Hematopoietic multipotent progenitor cell treated with erythropoietin and hydrocortisone succinate and interleukin-3 and kit ligand, for 8 days (in vitro differentiated cells): ENCODE data around the gene FBN1.

Experiments used
- DNase-seq: peaks from one replicate; pipeline ENCODE4 v3.0.0-alpha.2; 2015

Gene FBN1

DNA sequence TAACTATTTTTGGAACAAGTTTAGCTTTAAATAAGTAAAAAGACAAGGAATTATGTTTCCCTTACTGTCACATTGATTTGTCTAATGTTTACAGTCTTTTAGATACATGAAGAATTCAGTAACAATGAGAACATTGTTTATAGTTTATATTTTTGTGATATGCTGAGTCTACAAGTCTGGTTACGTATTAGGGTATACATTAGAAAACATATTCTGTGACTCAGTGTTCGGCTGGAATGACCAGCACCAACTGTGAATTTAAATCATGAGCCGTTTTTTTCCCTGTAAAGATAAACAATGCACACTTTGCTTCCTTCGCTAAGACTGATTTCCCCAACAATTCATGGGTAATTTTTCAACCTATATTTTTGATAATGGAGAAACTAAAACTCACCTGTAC lies 182.8 kb downstream of the FBN1 start:
- no peak for DNase-seq

DNA sequence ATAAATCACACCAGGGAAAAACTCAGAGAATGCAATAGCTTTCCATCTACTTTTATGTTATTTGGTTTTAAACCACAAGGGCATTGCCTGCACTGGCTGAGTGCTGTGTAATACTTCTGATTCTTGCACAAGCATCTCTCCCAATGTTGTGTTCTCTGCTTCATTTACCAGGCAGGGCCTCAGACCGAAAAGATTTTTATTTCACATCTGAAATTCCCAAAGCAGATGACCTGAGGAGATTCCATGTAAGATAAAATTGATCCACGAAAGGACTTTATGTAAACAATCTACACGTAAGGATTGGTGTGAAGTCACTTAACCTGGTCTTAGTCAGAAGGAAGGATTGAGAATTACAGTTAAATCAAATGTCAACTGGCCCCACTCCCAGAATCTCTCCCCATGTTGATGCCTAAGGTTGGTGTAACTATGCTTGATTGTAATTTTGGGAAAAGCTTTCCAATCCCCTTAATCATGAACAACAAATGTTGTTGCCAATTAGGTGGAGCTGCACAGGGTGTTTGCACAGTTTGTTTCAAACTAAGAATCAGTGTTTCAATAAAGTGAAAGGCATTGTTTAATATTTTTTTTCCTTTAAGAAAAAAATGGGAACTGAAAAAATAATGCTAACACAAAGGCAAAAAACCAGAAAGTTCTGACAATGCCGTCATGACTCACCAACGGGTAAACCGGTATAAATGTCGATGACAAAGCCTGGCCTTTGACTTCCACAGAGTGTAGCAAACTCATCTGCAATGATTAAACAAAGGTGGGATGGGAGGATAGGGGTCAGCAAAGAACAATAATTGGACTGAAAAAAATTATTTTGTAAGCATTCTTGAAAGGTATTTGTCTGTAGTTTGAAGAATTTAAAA lies 185.7 kb downstream of the FBN1 start:
- no peak for DNase-seq

DNA sequence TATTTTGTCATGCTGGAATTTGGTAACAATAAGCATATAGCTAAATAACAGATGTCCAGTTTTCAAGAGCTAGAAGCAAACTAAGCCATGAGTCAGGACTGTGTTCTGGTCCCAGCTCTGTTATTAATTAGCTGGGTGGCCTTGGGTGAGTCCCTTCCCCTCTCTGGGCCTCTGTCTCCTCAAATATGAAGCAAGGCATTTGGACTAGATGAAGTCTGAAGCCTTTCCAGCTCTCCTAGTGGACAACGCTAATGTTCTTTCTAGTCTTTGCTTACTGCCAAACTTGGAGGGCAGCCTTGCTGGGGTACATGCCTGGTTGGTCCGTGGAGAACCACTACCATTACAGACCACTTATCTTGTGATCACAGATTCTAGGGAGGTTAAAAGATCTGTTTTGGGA lies 186.6 kb downstream of the FBN1 start:
- DNase-seq, result no peak

DNA sequence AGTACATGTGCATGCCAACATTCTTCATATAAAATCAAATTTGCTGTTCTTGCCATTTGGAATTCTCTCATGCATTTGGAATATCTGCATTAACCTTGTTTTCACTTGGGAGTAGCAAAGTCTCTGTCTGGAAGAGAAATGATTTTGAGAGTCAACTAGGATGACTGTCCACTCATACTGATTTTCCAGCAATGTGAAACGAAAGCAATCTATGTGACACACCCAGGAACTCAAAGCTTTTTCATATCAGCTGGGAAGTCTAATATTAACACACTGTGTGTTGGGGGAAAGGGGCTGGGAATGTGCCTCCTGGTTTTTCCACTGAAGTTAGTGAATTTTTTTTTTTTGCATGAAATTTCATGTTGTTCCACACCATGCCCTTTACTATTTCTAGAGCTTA lies 189.4 kb downstream of the FBN1 start:
- DNase-seq, result no peak

DNA sequence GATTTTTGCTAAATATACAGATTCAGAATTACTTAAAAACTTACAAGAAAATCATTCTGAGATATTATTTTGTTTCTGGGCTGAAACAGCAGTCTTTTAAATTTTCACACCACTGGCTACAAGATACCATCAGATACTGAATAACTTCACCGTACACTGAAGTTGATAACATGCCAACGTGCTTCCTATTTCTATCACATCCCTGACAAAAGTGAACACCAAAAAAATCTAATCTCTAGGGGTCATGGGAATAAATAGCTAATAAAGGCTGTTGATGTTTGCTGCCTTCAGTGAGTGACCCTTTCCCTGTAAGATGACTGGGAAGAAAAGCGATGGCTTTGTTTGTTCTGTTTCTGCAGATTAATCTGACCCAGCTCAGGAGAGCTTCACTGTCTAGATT lies 193.8 kb downstream of the FBN1 start:
- no peak for DNase-seq

DNA sequence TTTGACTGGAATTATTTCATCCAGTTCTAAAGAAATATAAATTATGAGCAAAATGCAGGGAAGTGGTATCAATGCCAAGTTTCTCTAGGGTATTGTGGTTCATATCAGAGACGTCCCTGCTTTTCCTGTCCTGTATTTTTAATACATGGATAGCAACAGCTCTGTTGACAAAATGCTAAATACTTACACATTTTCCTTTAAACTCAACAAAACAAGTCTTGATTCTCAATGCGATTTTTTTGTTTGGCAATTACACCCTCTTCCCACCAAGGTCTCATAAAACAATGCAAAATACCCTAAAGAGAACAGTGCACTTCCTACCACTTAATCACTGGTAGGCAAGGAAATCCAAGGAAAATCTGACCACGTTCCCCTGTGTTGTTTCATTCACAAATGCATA lies 194.3 kb downstream of the FBN1 start:
- DNase-seq, result no peak

DNA sequence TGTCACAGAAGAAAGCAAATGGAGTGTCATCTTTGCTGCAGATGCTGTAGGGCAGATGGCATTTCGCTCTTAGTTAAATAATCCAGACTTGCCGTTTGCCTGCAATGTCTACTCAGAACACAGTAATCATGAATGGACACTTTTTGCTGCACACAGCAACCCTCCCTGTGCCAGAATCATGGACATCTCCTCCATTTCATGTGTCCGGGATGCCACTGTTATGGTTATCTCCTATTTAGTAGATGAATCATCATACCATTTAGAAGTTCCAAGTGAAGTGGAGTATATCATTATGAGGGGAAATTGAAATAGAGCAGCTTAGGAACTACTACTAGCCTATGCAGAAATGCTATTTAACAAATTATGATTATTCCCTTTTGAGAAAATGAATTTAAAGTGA lies 195.8 kb downstream of the FBN1 start:
- no peak for DNase-seq

DNA sequence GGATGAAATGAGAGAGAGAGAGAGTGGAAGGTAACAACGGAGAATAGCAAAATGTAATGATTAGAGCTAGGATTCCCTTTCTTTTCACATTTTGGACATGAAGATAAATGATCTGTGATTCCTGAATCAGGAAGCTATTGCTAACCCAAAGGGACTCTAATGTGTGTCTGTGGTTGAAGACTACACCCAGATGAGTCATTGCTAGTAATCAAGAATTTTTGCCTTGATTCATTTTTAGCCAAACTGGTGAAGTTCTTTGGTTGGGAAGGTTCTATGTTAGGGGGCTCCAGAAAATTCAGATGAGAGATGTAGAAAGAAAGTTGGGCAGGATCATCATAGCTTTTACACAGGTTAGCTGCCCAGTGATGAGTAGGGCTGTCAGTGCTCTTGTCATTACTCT lies 197.9 kb downstream of the FBN1 start:
- DNase-seq, result peak; percentile 8

DNA sequence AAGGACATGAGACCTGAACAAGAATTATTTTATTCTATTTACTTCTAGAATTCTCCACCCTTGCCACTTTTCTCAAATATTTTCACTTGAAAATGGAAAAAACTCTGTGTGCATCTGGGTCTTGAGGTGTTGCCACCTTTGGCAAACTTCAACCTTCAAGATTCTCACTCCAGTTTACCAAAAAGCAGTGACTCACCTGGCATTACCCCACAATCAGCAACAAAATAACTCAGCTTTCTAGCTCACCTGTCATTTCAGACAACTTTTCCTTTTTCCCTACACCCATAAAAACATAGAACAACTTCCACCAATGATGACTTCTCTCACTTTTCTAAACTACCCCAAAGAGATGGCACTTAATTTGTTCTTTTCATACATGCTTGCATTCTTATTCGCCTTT lies 198.5 kb downstream of the FBN1 start:
- DNase-seq, result no peak

DNA sequence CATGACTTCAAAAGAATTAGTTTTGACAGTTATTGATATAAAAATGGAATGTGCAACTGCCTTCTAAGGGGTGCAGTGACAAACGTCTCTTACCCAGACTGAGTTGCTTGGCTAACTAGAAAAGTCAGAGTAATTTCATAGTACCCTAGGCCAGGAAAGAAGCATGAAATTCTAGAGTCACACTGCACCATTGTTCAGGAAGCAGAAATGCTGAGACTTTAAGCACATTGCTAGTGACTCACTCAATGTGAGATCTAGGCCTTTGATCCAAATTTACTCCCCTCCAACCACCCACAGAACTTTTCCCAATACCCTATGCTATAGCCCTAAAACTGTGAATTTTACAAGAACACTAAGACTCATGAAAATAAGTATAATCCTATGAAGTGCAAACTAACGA lies 203.5 kb downstream of the FBN1 start:
- DNase-seq, result no peak

DNA sequence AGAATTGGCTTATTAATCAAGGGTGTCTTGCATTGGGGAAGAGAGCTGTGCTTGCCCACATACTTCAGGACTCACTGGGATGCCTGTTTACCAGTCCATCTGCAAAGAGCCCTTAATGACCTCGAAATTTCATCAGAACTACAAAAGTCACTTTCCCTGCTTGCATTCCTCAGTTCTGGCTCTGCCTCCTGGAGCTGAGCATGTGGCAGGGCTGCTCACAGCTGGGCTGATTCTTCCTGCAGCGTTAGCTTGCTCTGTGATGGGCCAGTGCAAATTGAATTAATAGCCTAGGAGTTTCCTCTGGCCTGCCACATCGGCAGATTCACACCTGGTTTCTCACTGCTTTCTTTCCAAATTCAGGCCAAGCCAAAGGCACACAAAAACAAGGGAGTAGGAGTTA lies 205.4 kb downstream of the FBN1 start:
- no peak for DNase-seq

DNA sequence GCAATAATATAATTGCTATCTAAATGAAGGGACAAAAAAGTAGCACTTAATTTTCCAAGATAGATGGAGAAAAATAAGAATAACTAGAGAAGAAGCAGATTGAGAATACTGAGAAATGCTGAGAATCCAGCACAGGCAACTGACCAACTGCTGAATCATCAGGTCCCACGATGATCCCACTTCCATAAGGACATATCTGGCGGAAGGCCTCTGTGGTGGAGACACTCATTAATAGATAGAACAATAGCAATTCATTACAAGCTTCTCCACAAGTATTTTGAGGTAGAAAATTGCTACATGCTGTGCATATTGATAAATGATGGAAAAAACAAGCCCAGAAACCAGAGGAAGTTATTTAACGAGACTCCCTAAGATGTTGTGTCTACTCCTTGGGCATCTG lies 208.3 kb downstream of the FBN1 start:
- no peak for DNase-seq

DNA sequence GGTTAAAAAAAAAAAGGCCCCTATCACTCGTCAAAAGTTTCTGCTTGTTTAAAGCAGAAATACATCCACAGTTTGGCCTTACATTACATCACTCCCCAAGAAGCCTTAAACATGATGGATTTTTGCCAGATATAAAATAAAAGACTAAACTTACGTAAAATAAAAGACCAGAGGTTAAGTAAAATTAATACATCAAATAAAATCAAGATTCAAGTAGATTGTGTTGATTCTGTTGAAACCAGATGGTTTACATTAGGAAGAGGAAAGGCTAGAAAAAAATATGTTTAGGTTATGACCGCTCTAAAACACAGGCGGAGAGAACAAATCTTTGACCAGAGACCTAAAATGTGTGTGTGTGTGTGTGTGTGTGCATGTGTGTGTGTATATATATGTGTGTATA lies 210.2 kb downstream of the FBN1 start:
- no peak for DNase-seq

DNA sequence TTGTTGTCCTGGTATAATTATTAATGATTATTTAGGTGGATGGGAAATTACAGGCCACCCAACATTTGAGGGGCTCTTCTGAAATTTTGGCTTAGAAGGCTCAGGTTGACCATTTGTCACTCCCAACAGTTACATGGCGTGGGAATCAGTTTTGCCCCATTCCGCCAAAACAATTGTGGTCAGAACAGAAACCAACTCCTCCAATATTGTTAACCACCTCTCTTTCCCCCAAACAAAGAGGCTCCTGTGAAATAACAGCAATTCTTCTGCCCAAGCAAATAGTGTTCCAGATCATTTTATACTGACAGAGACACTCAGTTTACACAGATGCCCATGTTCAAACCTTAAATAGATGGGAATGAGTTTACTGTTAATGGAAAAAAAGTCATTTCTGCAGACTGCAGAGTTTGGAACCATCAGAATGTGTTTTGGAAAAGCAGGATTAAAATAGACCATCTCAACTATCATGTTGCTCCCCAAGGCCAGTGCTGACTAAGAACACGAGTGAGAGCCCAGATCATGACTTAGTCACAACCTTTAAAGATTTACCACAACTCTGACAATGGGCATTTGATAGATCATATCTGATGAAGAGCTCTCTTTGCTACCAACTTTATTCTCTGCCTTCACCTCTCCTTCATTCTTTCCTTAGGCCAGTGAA lies 212.2 kb downstream of the FBN1 start:
- DNase-seq, result no peak

DNA sequence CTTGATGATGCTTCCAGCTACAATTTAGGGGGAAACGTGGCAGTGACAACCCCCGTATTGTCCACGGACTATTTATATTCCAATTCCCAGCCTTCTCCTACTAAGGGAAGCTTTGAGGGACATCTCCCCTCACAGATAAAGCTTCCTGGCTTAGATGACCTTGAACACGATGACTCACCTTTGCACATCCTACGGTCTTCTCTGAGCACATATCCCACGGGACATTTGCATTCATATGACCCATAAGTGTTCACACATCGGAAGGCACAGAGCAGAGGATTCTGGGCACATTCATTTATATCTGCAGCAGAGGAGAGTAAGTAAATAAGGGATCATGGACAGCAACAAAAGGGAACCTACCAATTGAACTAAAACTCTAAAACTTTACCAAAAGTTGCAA lies 212.8 kb downstream of the FBN1 start:
- DNase-seq, result no peak

DNA sequence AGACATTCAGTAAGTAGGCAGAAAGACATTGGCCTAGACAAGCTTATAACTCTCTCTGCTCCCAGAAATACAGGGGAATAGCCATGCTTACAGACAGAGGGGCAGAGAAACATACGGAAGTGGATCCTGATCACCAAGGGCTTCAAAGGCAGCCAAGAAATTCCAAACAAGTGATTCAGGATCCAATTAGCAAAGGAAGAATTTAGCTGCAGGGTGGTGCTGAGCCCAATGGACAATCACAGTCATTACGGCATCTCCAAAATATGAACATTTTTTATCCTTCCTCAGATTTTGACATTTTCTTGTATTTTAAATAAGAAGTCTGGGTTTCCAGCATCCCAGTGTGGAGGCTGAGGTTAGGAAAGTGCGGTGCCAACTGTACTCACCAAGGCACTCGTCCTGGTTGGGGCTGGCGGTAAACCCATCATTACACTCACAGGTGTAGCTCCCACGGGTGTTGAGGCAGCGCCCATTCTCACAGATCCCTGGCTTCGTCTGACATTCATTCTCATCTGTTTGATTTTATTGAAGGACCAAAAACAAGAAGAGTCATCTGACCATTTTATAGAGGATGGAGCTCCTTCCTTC lies 217.5 kb downstream of the FBN1 start:
- no peak for DNase-seq

DNA sequence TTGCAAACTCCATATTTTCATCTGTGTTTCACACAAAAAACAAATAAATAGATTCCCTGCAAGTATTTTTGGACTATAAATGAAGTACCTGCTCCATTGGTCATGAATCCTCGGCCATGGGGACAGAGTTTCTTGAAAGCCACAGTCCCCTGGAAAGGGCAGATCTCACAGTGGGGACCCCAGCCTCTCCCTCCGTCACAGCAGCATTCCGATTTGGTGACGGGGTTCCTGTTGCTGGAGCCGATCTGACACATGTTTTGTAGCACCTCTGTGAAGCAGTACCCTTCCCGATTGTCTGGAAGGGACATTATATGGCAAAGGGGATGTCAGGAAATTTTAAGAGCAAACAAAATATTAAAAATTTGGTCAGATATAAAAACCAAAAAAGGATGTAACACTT lies 218.0 kb downstream of the FBN1 start:
- DNase-seq, result no peak

DNA sequence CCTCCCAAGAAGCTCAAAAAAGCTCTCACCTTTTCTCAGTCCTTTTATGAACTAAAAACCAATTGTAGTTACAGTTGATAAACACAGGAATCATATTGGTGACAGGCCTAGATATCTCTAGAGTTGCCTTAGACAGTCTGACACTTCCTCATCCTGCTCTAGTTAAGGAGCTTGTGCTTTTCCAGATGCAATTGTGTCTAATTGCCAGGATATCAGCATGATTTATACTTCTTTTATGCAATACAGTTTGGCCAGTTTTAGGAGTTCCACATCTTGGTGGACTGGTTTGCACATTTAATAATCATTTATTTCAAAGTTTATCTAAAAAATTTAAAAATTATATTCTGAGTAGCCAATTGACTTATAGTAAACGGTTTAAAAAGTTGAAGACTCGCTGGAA lies 218.6 kb downstream of the FBN1 start:
- no peak for DNase-seq

DNA sequence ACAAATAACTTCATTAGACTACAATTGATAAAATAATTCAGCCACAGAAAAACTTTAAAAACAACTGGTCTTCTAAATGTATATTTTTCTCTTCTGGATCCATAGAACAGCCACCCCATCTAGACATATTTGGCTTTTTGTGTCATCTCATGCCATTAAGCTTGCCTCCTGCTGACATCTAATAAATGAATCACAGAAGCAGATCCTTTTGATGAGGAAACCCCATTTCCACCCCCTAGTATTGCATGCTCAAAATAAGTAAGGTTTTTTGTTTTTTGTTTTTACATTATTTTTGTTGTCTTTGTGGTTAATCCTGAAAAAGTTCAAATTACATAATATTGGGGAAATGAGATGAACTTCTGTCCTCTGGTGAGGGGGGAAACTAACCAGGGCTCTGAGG lies 219.5 kb downstream of the FBN1 start:
- DNase-seq, result no peak

DNA sequence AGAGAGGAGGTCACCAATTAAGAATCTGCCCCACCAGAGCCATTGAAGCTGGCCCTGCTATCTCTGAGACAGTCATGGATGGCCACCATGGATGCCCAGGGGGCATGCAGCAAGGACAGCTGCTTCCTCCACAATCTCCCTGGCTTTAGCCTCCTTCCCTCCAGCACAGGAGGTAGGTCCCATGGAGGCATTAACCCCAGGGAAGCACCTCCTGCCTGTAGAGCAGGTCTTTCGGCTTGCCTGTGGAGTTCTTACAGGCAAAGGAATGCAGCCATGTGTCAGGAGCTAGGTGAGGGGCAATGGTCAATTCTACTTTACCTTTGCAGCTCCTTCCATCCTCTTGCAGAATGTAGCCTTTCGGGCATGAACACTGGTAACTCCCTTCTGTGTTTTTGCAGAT lies 220.5 kb downstream of the FBN1 start:
- DNase-seq, result no peak

DNA sequence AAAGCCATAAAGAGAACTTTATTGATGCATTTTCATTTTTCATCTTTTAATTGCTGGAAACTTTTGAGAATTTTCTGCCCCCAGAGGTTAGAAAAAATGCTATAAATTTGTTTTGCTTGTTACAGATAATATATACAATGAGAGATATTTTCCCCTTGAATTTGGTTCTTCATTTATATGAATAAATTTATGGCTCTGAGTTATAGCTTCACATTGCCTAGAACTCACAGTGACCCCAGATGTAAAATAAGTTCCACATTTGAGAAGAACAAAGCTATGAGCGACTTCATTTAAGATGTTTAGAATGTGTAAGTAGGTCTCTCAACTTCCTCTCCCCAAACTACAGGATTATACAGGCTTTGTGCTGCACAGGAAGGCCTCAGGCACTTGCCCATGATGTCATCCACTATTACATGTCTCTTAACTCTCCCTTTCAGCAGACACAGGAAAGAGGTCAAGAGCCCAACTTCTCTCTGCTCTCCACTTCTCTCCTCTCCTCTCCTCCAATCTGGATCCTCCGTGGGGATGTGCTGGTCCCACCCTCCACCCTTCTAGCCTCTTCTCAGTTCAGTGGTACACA lies 221.5 kb downstream of the FBN1 start:
- DNase-seq, result no peak

DNA sequence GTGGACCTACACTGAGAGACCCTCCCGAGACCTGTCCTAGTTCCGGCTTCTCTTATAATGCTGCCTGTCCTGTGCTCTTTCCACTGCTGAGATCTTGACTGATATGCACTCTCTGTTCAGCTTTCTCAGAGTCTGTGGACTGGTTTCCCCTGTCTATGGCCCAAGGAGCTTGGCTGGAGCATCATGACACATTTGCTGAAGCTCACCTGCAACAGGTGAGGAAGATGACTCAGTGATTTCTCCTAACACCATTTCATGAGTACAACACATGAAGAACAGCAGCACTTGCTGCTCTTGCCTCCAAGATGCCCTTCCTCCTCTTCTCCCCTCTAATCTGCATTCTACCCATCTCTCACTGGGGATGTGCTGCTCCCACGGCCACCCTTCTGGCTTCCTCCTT lies 222.2 kb downstream of the FBN1 start:
- no peak for DNase-seq

DNA sequence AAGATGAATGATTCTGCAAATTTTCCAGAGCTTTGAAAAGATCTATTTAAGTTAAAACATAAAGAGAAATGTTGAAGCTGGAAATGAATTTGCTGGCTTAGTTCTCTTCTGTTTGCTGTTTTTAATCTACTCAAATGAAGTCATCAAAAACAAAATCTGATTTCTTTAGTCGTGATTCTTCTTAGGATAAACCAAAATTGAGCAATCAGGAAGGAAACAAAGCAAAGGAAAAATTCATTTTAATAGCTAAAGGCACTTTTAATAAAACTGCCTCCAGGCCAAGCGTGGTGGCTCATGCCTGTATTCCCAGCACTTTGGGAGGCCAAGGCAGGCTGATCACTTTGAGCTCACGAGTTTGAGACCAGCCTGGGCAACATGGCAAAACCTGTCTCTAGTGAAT lies 223.1 kb downstream of the FBN1 start:
- no peak for DNase-seq

DNA sequence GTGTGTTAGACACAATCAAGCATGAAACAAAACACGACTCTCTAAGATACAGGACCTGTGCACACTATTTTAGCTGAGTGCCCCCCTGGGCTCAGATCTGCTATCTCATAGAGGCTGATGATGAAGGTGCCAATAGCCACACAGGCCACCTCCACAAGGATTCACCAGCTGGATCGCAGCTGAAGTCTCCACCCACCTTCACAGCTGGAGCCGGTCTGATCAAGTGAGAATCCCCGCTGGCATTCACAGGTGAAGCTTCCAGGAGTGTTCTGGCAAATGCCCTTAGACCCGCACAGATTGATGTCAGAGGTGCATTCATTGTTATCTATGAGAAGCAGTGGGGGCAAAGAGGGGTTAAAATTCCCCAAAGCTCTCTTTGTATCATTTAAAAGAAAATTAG lies 224.1 kb downstream of the FBN1 start:
- no peak for DNase-seq
